ENCODE measurements around the gene NTRK1. TPM values are rescaled to one million over a fixed set of nuclear protein-coding genes. Genes with fewer than 3 reads are reported as not detected.

NTRK1 gene
- total RNA-seq = not detected in 2 replicates
- long read RNA-seq = 0 reads

- Mint-ChIP-seq H3K36me3 (ENCODE audit: unreplicated experiment) (peaks cover 2% of the 10 kb centered on the region), H3K27me3 (ENCODE audit: unreplicated experiment) (peaks cover 72% of the 10 kb centered on the region), H3K4me3 (ENCODE audit: unreplicated experiment) (peak within 1 kb of the TSS; percentile 70), H3K27ac (ENCODE audit: unreplicated experiment) (no peak within 1 kb of the TSS), H3K9me3 (ENCODE audit: unreplicated experiment) (no peaks in the 10 kb centered on the region), H3K4me1 (ENCODE audit: unreplicated experiment) (peaks cover 24% of the 10 kb centered on the region)
- no peak for TF ChIP-seq CTCF (IDR thresholded peaks at IDR 0.05)
- no peak for DNase-seq (ENCODE audit: extremely low spot score, unreplicated experiment)
Measured at GRCh38 chr1:156860628-156861423, at the start of gene NTRK1. TSS of gene NTRK1 (plus strand) at chr1:156860865. CDS start at chr1:156860935, 70 bp downstream.

DNA sequence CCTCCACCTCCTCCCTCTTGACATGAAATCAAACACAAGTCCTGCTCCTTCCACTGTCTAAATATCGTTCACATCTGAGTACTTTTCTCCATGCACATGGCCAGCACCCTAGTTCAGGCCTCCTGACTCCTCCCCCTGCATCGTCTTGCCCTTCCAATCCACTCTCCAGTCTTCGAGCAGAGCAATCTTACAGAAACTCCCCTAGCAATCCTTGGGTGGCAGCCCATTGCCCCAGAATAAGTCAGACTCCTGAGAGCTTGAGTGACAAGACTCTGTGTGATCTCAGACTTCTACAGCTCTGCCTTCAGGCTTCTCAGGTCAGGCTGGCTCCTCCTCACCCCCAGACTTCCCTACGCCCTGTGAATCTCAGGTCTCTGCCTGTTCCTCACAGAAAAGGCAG lies 49.5 kb upstream of the NTRK1 start:
- peaks cover 14% of the 10 kb centered on the region for H3K27me3 Mint-ChIP-seq (ENCODE audit: unreplicated experiment)
- H3K4me1 Mint-ChIP-seq (ENCODE audit: unreplicated experiment) = peaks cover 21% of the 10 kb centered on the region
- no peaks in the 10 kb centered on the region for H3K9me3 Mint-ChIP-seq (ENCODE audit: unreplicated experiment)
- TF ChIP-seq CTCF (IDR thresholded peaks at IDR 0.05) = no peak
- no peak for DNase-seq (ENCODE audit: extremely low spot score, unreplicated experiment)
- H3K36me3 Mint-ChIP-seq (ENCODE audit: unreplicated experiment) = no peaks in the 10 kb centered on the region
- no peak overlapping the region for H3K4me3 Mint-ChIP-seq (ENCODE audit: unreplicated experiment)
- no peak overlapping the region for H3K27ac Mint-ChIP-seq (ENCODE audit: unreplicated experiment)

GRCh38 chr1:156812293-156812990 lies 48.2 kb upstream of the NTRK1 start:
- no peak overlapping the region for H3K27ac Mint-ChIP-seq (ENCODE audit: unreplicated experiment)
- no peak overlapping the region for H3K4me3 Mint-ChIP-seq (ENCODE audit: unreplicated experiment)
- no peaks in the 10 kb centered on the region for H3K36me3 Mint-ChIP-seq (ENCODE audit: unreplicated experiment)
- H3K9me3 Mint-ChIP-seq (ENCODE audit: unreplicated experiment) = no peaks in the 10 kb centered on the region
- no peak for TF ChIP-seq CTCF (IDR thresholded peaks at IDR 0.05)
- no peak for DNase-seq (ENCODE audit: extremely low spot score, unreplicated experiment)
- peaks cover 14% of the 10 kb centered on the region for H3K27me3 Mint-ChIP-seq (ENCODE audit: unreplicated experiment)
- peaks cover 20% of the 10 kb centered on the region for H3K4me1 Mint-ChIP-seq (ENCODE audit: unreplicated experiment)

DNA sequence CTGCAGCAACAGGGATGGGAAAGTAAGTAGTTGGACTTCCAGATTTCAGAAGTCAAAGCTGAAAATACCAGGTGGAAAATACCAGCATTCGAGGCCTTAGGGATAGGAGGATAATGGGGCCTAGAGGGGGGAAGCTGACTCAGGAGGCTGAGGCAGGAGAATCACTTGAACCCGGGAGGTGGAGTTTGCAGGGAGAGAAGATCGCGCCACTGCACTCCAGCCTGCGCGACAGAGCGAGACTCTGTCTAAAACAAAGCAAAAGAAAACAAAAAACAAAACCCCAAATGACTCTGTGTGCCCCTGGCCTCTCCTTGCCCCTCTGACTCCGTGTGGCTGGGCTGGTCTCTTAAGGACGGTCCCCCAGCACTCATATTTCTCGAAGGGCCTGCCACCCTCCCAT lies 47.4 kb upstream of the NTRK1 start:
- no peak for TF ChIP-seq CTCF (IDR thresholded peaks at IDR 0.05)
- Mint-ChIP-seq H3K27ac (ENCODE audit: unreplicated experiment) (no peak overlapping the region), H3K36me3 (ENCODE audit: unreplicated experiment) (no peaks in the 10 kb centered on the region), H3K4me3 (ENCODE audit: unreplicated experiment) (no peak overlapping the region), H3K9me3 (ENCODE audit: unreplicated experiment) (no peaks in the 10 kb centered on the region), H3K27me3 (ENCODE audit: unreplicated experiment) (peaks cover 14% of the 10 kb centered on the region), H3K4me1 (ENCODE audit: unreplicated experiment) (peaks cover 20% of the 10 kb centered on the region)
- no peak for DNase-seq (ENCODE audit: extremely low spot score, unreplicated experiment)

Measured in osteocyte (in vitro differentiated cells).